GM12892 (cell line): ENCODE results near the gene AFF3.

ENCODE experiments used
- DNase-seq: peaks from one replicate; pipeline ENCODE4 v3.0.0; 2011; ENCODE audit not compliant: insufficient read length
- FAIRE-seq: peaks from 2 replicates; lab custom pipeline; 2011; peaks lifted over from hg19 to GRCh38; lab: Jason Lieb, UNC
- POLR2A ChIP-seq: IDR thresholded peaks from 2 replicates; pipeline ENCODE4 v1.6.1; 2011; ENCODE audit warnings: low read depth, low read length, control low read depth
- POLR2AphosphoS5 ChIP-seq: IDR thresholded peaks from 2 replicates; pipeline ENCODE4 v1.6.1; 2011; ENCODE audit warnings: low read depth, low read length, control low read depth
- TAF1 ChIP-seq: IDR thresholded peaks from 2 replicates; pipeline ENCODE4 v1.6.1; 2011; ENCODE audit warnings: low read depth, mild to moderate bottlenecking, control low read depth, low read length, borderline replicate concordance

AFF3 gene

DNA sequence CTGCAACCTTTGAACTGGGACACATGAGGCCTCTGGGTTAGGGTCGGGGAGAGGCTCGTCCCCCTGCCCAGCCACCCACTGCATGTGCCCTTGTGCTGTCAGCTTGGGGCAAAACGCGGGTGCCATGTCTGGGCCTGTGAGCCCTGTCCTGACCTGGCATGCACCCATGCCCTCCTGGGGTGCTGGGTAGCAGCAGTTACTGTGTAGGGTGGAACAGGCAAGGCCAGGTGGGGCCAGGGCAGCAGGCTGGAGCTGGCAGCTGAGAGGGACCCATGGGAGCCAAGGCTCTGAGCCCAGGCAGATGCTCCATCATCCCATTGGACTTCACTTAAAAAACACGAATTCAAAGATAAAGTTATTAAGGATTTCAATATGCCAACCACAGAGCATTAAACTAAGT is 518.8 kb downstream of the AFF3 start:
- FAIRE-seq = no peak

GRCh38 chr2:99623035-99623434 is 519.4 kb downstream of the AFF3 start:
- DNase-seq (no peak), FAIRE-seq (no peak)
- TF ChIP-seq TAF1 = no peak
- no peak for TF ChIP-seq POLR2AphosphoS5
- TF ChIP-seq POLR2A = no peak

More for the DNA sequence above, 518.8 kb downstream of the AFF3 start:
- DNase-seq = no peak
- no peak for TF ChIP-seq POLR2A
- TF ChIP-seq POLR2AphosphoS5 = no peak
- no peak for TF ChIP-seq TAF1

GRCh38 chr2:99622534-99622933 is 519.9 kb downstream of the AFF3 start:
- FAIRE-seq (no peak), DNase-seq (no peak)
- TF ChIP-seq TAF1 = no peak
- no peak for TF ChIP-seq POLR2A
- no peak for TF ChIP-seq POLR2AphosphoS5

DNA sequence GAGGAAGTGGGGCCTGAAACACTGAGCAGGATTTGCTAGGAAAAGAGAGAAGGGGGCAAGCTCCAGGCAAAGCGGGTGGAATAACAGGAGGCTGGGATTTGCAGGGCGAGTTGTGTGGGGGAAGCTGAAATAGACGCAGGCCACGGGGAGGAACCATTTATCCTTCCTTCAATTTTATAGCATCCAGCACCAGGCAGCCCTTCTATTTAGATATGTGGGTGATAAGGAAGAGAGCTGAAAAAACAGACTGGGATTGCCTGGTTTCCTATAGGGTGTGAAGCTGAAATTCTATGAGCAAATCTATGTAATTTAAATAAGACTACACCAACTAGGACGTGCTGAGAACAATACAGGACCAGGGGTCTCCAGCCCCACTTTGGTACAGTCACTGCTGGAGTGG is 520.6 kb downstream of the AFF3 start:
- DNase-seq (no peak), FAIRE-seq (no peak)
- TF ChIP-seq TAF1 (no peak), POLR2AphosphoS5 (no peak), POLR2A (no peak)

DNA sequence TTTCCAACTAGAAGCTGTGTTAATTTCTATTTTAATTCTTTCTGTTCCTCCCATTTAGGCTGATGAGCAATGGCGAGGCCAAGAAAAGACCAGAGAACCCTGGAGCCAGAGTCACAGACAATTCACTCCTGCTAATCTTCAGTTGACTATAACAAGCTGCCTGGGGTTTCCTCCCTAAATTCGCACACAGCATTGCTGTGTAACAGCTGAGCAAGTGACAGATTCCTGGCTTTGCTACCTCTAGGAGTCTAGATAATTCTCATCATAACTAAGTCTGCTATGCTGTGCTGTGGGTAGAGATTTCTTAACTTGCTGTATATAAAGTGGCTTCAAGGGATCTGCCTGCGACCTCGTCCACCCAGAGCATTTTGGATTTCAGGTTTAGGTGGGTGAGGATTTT is 521.3 kb downstream of the AFF3 start:
- FAIRE-seq = no peak
- no peak for DNase-seq
- TF ChIP-seq POLR2A = no peak
- no peak for TF ChIP-seq TAF1
- no peak for TF ChIP-seq POLR2AphosphoS5

GRCh38 chr2:99619151-99619550 is 523.2 kb downstream of the AFF3 start:
- FAIRE-seq (no peak), DNase-seq (no peak)
- no peak for TF ChIP-seq TAF1
- no peak for TF ChIP-seq POLR2A
- TF ChIP-seq POLR2AphosphoS5 = no peak

- no peak for FAIRE-seq
- TF ChIP-seq TAF1 = no peak
- no peak for DNase-seq
These were observed 523.8 kb downstream of the AFF3 start for GRCh38 chr2:99618579-99619097.

- TF ChIP-seq POLR2AphosphoS5 (no peak), TAF1 (no peak), POLR2A (no peak)
- no peak for FAIRE-seq
These were observed 524.6 kb downstream of the AFF3 start for GRCh38 chr2:99617811-99618210.

DNA sequence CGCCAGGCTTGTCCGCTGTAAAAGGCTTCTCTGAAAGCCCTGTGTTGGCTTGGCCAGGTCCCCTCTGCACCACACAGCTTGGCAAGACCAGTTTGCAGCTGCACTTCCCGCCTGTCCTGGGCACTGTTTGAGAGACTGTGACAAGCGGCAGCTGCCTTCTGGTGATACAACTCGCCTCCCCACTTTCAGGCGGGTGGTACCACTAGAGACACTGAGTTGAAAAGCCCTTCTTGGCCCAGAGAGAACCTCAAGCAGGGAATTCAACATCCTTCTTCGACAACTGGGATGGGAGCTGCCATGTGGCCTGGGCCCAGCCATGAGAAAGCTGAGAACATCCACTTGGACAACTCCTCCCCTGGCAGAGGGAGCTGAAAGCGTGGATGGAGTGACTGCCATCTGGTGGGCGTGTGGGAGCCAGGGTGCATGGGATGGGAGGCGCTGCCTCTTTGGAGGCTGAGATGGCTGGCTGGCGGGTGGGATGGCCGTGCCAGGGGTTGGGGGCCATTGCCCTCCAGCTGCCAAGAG is 527.1 kb downstream of the AFF3 start:
- TF ChIP-seq POLR2A = no peak
- TF ChIP-seq POLR2AphosphoS5 = no peak
- no peak for TF ChIP-seq TAF1
- FAIRE-seq = no peak
- no peak for DNase-seq

More at GRCh38 chr2:99617811-99618210, 524.6 kb downstream of the AFF3 start:
- no peak for DNase-seq

DNA sequence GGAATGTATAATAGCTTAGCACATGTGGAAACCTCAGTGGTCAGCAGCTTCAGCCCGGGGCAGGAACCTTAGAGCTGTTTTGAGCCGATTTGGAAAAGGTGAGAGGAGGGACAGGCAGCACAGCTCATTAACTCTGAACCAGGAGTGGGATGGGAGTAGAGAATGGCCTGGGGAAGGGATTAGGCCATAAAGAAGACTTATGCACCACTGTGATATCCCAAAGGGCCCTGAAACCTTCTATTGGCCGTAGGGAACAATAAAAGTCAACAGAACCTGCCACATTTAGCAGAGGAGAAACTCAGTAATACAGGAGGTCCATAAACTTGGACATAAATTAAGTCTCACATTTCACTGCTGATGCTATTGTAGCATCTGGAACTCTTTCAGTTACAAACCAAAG is 528.4 kb downstream of the AFF3 start:
- DNase-seq (no peak), FAIRE-seq (no peak)
- TF ChIP-seq POLR2A (no peak), POLR2AphosphoS5 (no peak), TAF1 (no peak)

- TF ChIP-seq POLR2A (no peak), TAF1 (no peak), POLR2AphosphoS5 (no peak)
- no peak for FAIRE-seq
- DNase-seq = no peak
These were observed 530.6 kb downstream of the AFF3 start for GRCh38 chr2:99611786-99612185.

GRCh38 chr2:99611034-99611433 is 531.4 kb downstream of the AFF3 start:
- no peak for DNase-seq
- FAIRE-seq = no peak
- TF ChIP-seq POLR2A = no peak
- no peak for TF ChIP-seq POLR2AphosphoS5
- TF ChIP-seq TAF1 = no peak
